ENCODE results near the gene NT5C1A. TPM values are rescaled to one million over a fixed set of nuclear protein-coding genes. Genes with fewer than 3 reads are reported as not detected.

NT5C1A gene
- total RNA-seq, 1 experiment from 2014 or later: not detected

GRCh38 chr1:39622427-39622826 is 49.5 kb downstream of the NT5C1A start:
- no TSS peak for BruUV-seq (replicated peaks)
- intact Hi-C loops (cut with micrococcal nuclease): no loop called here

GRCh38 chr1:39620659-39621165 is 51.2 kb downstream of the NT5C1A start:
- Histone ChIP-seq H3K4me3 (ENCODE audit: low read length) (no peak overlapping the region), H3K79me2 (ENCODE audit: low read length) (no peaks in the 10 kb centered on the region), H3K27me3 (ENCODE audit: low read length) (0 out of 2 replicates have a peak, but pooled peaks cover 16% of the 10 kb centered on the region), H3K4me1 (ENCODE audit: insufficient read depth, low read length) (no peaks in the 10 kb centered on the region), H3K9ac (ENCODE audit: low read length) (no peak overlapping the region), H3F3A (ENCODE audit: low read length, unreplicated experiment) (no peaks in the 10 kb centered on the region), H4K20me1 (ENCODE audit: low read length) (no peaks in the 10 kb centered on the region), H3K36me3 (ENCODE audit: low read depth, low read length) (no peaks in the 10 kb centered on the region), H2AFZ (ENCODE audit: low read length) (no peak overlapping the region), H3K4me2 (ENCODE audit: low read length) (no peak overlapping the region), H3K9me2 (replicated peaks; ENCODE audit: low read length) (no peaks in the 10 kb centered on the region), H3K9me3 (ENCODE audit: low read length) (no peaks in the 10 kb centered on the region), H3K27ac (ENCODE audit: low read length) (no peak overlapping the region)
- no peak for TF ChIP-seq EZH2 (IDR thresholded peaks at IDR 0.05; ENCODE audit: low read length, unreplicated experiment)
- no peak for TF ChIP-seq EZH2phosphoT487 (IDR thresholded peaks at IDR 0.05; ENCODE audit: borderline replicate concordance, low read length)
- POLR2A ChIA-PET (ENCODE audit: unreplicated experiment): no interaction called here
- CTCF ChIA-PET: no interaction called here
- DNase-seq: no peak
- intact Hi-C loops (cut with micrococcal nuclease): no loop called here
- BruUV-seq (replicated peaks): no TSS peak
- no peak for ATAC-seq

More at GRCh38 chr1:39622427-39622826, 49.5 kb downstream of the NT5C1A start:
- ChIA-PET CTCF (interaction anchor here (0.7 kb wide), 1 partner anchor 78 kb away, joined by 6 read pairs; no protein-coding TSS in a partner anchor), POLR2A (ENCODE audit: unreplicated experiment) (interaction anchor here (0.6 kb wide), 1 partner anchor 1339 kb away, joined by 3 read pairs; no protein-coding TSS in a partner anchor)
- no peaks in the 10 kb centered on the region for H4K20me1 ChIP-seq (ENCODE audit: low read length)
- no peaks in the 10 kb centered on the region for H3K4me1 ChIP-seq (ENCODE audit: insufficient read depth, low read length)
- no peak overlapping the region for H2AFZ ChIP-seq (ENCODE audit: low read length)
- DNase-seq: no peak
- H3K4me3 ChIP-seq (ENCODE audit: low read length): no peak overlapping the region
- no peak overlapping the region for H3K9ac ChIP-seq (ENCODE audit: low read length)
- no peaks in the 10 kb centered on the region for H3K9me3 ChIP-seq (ENCODE audit: low read length)
- no peaks in the 10 kb centered on the region for H3K36me3 ChIP-seq (ENCODE audit: low read depth, low read length)
- peaks cover 26% of the 10 kb centered on the region; the same call in 1 of the 2 replicates for H3K27me3 ChIP-seq (ENCODE audit: low read length)
- ATAC-seq: no peak
- no peaks in the 10 kb centered on the region for H3F3A ChIP-seq (ENCODE audit: low read length, unreplicated experiment)
- no peak overlapping the region for H3K27ac ChIP-seq (ENCODE audit: low read length)
- H3K79me2 ChIP-seq (ENCODE audit: low read length): no peaks in the 10 kb centered on the region
- H3K9me2 ChIP-seq (replicated peaks; ENCODE audit: low read length): no peaks in the 10 kb centered on the region
- no peak overlapping the region for H3K4me2 ChIP-seq (ENCODE audit: low read length)
- no peak for TF ChIP-seq CTCF (conservative IDR thresholded peaks at IDR 0.05; ENCODE audit: low read depth, low read length)
- no peak for TF ChIP-seq EZH2 (IDR thresholded peaks at IDR 0.05; ENCODE audit: low read length, unreplicated experiment)
- no peak for TF ChIP-seq EZH2phosphoT487 (IDR thresholded peaks at IDR 0.05; ENCODE audit: borderline replicate concordance, low read length)

GRCh38 chr1:39617488-39618049 is 54.3 kb downstream of the NT5C1A start:
- TF ChIP-seq EZH2phosphoT487 (IDR thresholded peaks at IDR 0.05; ENCODE audit: borderline replicate concordance, low read length): no peak
- no peak for TF ChIP-seq CTCF (conservative IDR thresholded peaks at IDR 0.05; ENCODE audit: low read depth, low read length)
- H3K27ac ChIP-seq (ENCODE audit: low read length): no peak overlapping the region
- POLR2A ChIA-PET (ENCODE audit: unreplicated experiment): interaction anchor here (0.6 kb wide), 1 partner anchor 12 kb away, joined by 5 read pairs; no protein-coding TSS in a partner anchor
- H3F3A ChIP-seq (ENCODE audit: low read length, unreplicated experiment): no peaks in the 10 kb centered on the region
- DNase-seq (no peak), ATAC-seq (no peak)
- no peaks in the 10 kb centered on the region for H3K27me3 ChIP-seq (ENCODE audit: low read length)
- no peaks in the 10 kb centered on the region for H3K79me2 ChIP-seq (ENCODE audit: low read length)
- H3K9ac ChIP-seq (ENCODE audit: low read length): no peak overlapping the region
- no peak overlapping the region for H2AFZ ChIP-seq (ENCODE audit: low read length)
- H3K9me3 ChIP-seq (ENCODE audit: low read length): no peaks in the 10 kb centered on the region
- intact Hi-C loops (cut with micrococcal nuclease): no loop called here
- H3K4me2 ChIP-seq (ENCODE audit: low read length): no peak overlapping the region
- no peaks in the 10 kb centered on the region for H3K9me2 ChIP-seq (replicated peaks; ENCODE audit: low read length)
- no TSS peak for BruUV-seq (replicated peaks)
- no peak overlapping the region for H3K4me3 ChIP-seq (ENCODE audit: low read length)
- H3K36me3 ChIP-seq (ENCODE audit: low read depth, low read length): no peaks in the 10 kb centered on the region
- H3K4me1 ChIP-seq (ENCODE audit: insufficient read depth, low read length): no peaks in the 10 kb centered on the region
- no peaks in the 10 kb centered on the region for H4K20me1 ChIP-seq (ENCODE audit: low read length)
- CTCF ChIA-PET: no interaction called here
